OCI-LY1 (cell line): Measurements from ENCODE around the gene TTR.

ENCODE experiments used
- H2AFZ ChIP-seq: fragments of 200-600 bp; sonication (generic), shearing (Covaris generic); 2 replicates; pipeline ENCODE4 v1.6.0; 2014; ENCODE audit warnings: antibody characterized with exemption, mild to moderate bottlenecking, low read length
- H3F3A ChIP-seq: fragments of 200-600 bp; sonication (generic), shearing (Covaris generic); 2 replicates; pipeline ENCODE4 v1.6.0; 2014; ENCODE audit warnings: mild to moderate bottlenecking, antibody characterized with exemption, low read length, moderate library complexity; ENCODE audit not compliant: insufficient read depth
- H3K27ac ChIP-seq: fragments of 200-600 bp; sonication (generic); 2 replicates; pipeline ENCODE4 v1.5.1; 2014; ENCODE audit warnings: low read length, mixed run types, mild to moderate bottlenecking, low read depth; ENCODE audit not compliant: poor library complexity, severe bottlenecking
- H3K27me3 ChIP-seq: fragments of 200-600 bp; sonication (generic); 2 replicates; pipeline ENCODE4 v1.6.0; 2014; ENCODE audit warnings: antibody characterized with exemption, mild to moderate bottlenecking, low read length, moderate library complexity; ENCODE audit not compliant: insufficient read depth
- H3K36me3 ChIP-seq: fragments of 200-600 bp; sonication (generic); 2 replicates; pipeline ENCODE4 v1.6.1; 2014; ENCODE audit warnings: mild to moderate bottlenecking, antibody characterized with exemption, low read length, moderate library complexity, mixed read lengths; ENCODE audit not compliant: insufficient read depth
- H3K4me1 ChIP-seq: fragments of 200-600 bp; sonication (generic); 2 replicates; pipeline ENCODE4 v1.5.1; 2014; ENCODE audit warnings: mild to moderate bottlenecking, low read length, moderate library complexity; ENCODE audit not compliant: insufficient read depth, severe bottlenecking
- H3K4me2 ChIP-seq: fragments of 200-600 bp; sonication (generic), shearing (Covaris generic); 2 replicates; pipeline ENCODE4 v1.6.1; 2014; ENCODE audit warnings: low read length
- H3K4me3 ChIP-seq: fragments of 200-600 bp; sonication (generic); 2 replicates; pipeline ENCODE4 v1.5.1; 2014; ENCODE audit warnings: low read length, low read depth, mild to moderate bottlenecking, mixed read lengths; ENCODE audit not compliant: poor library complexity, severe bottlenecking
- H3K79me2 ChIP-seq: fragments of 200-600 bp; shearing (Covaris generic); 2 replicates; pipeline ENCODE4 v1.6.1; 2016; ENCODE audit warnings: mixed run types, low read length, mixed read lengths; ENCODE audit not compliant: insufficient read depth
- H3K9ac ChIP-seq: fragments of 200-600 bp; sonication (generic), shearing (Covaris generic); 2 replicates; pipeline ENCODE4 v1.6.1; 2014; ENCODE audit warnings: mild to moderate bottlenecking, low read length, mixed read lengths
- H3K9me2 ChIP-seq: fragments of 200-600 bp; sonication (generic), shearing (Covaris generic); 2 replicates; pipeline ENCODE4 v1.6.1; 2014; ENCODE audit warnings: low read depth, mild to moderate bottlenecking, low read length, mixed read lengths
- H3K9me3 ChIP-seq: fragments of 200-600 bp; shearing (Covaris generic); 2 replicates; pipeline ENCODE4 v1.6.1; 2014; ENCODE audit warnings: low read length, mixed read lengths
- H4K20me1 ChIP-seq: fragments of 200-600 bp; sonication (generic), shearing (Covaris generic); 2 replicates; pipeline ENCODE4 v1.6.0; 2016; ENCODE audit warnings: mild to moderate bottlenecking, low read length; ENCODE audit not compliant: insufficient read depth
- CTCF ChIP-seq: fragments of 200-600 bp; sonication (generic), shearing (Covaris generic); IDR thresholded peaks from 2 replicates; pipeline ENCODE4 v1.5.1; 2017; ENCODE audit warnings: mild to moderate bottlenecking, antibody characterized with exemption, low read length, moderate library complexity, mixed read lengths
- EZH2 ChIP-seq: fragments of 200-600 bp; sonication (generic), shearing (Covaris generic); IDR thresholded peaks from 2 replicates; pipeline ENCODE4 v1.8.0; 2017; ENCODE audit warnings: borderline replicate concordance, mixed run types, mild to moderate bottlenecking, antibody characterized with exemption, low read length, moderate library complexity, mixed read lengths

The TTR gene

GRCh38 chr18:31592506-31593157 is 955 bp downstream of the TTR start:
- TF ChIP-seq CTCF = no peak
- TF ChIP-seq EZH2 = no peak
- Histone ChIP-seq H3K36me3 (no peaks in the 10 kb centered on the region), H3K4me3 (no peak overlapping the region), H4K20me1 (no peaks in the 10 kb centered on the region), H3F3A (no peaks in the 10 kb centered on the region), H3K4me2 (no peak overlapping the region), H2AFZ (no peak overlapping the region), H3K4me1 (no peaks in the 10 kb centered on the region), H3K27me3 (no peaks in the 10 kb centered on the region), H3K9me3 (no peaks in the 10 kb centered on the region), H3K9me2 (no peaks in the 10 kb centered on the region), H3K79me2 (no peaks in the 10 kb centered on the region), H3K27ac (no peak overlapping the region), H3K9ac (no peak overlapping the region)

GRCh38 chr18:31595121-31595771 is 3.6 kb downstream of the TTR start:
- no peak overlapping the region for H3K27ac ChIP-seq
- no peak overlapping the region for H3K4me3 ChIP-seq
- H3K4me1 ChIP-seq = no peaks in the 10 kb centered on the region
- H3F3A ChIP-seq = no peaks in the 10 kb centered on the region
- no peaks in the 10 kb centered on the region for H3K9me2 ChIP-seq
- H4K20me1 ChIP-seq = no peaks in the 10 kb centered on the region
- H3K36me3 ChIP-seq = no peaks in the 10 kb centered on the region
- no peaks in the 10 kb centered on the region for H3K9me3 ChIP-seq
- no peaks in the 10 kb centered on the region for H3K27me3 ChIP-seq
- no peak overlapping the region for H2AFZ ChIP-seq
- TF ChIP-seq CTCF (no peak), EZH2 (no peak)
- no peaks in the 10 kb centered on the region for H3K79me2 ChIP-seq
- H3K9ac ChIP-seq = no peak overlapping the region
- H3K4me2 ChIP-seq = no peak overlapping the region

GRCh38 chr18:31596081-31596872 is 4.6 kb downstream of the TTR start:
- H3K27ac ChIP-seq = no peak overlapping the region
- no peaks in the 10 kb centered on the region for H3K9me3 ChIP-seq
- no peaks in the 10 kb centered on the region for H3F3A ChIP-seq
- H3K4me3 ChIP-seq = no peak overlapping the region
- no peaks in the 10 kb centered on the region for H3K27me3 ChIP-seq
- no peak overlapping the region for H3K4me2 ChIP-seq
- TF ChIP-seq EZH2 = no peak
- TF ChIP-seq CTCF = no peak
- H3K36me3 ChIP-seq = no peaks in the 10 kb centered on the region
- no peaks in the 10 kb centered on the region for H4K20me1 ChIP-seq
- H3K9ac ChIP-seq = no peak overlapping the region
- H3K4me1 ChIP-seq = no peaks in the 10 kb centered on the region
- H2AFZ ChIP-seq = no peak overlapping the region
- H3K9me2 ChIP-seq = no peaks in the 10 kb centered on the region
- H3K79me2 ChIP-seq = no peaks in the 10 kb centered on the region
